HEK293 (cell line): ENCODE measurements around the gene EPO.

Source experiments
- CTCF ChIA-PET: fragments of 350-600 bp; formaldehyde crosslinking; extraction: SDS; loops from one replicate; lab custom pipeline; 2021; ENCODE audit warnings: antibody characterized with exemption; lab: Yijun Ruan, JAX
- POLR2A ChIA-PET: fragments of 300-600 bp; formaldehyde crosslinking; extraction: SDS; loops from one replicate; lab custom pipeline; 2020; ENCODE audit warnings: antibody characterized with exemption, inconsistent platforms; lab: Yijun Ruan, JAX
- H3K27ac ChIP-seq: fragments of 200-500 bp; sonication (Bioruptor generic); 2 replicates; pipeline ENCODE4 v1.5.1; 2014; ENCODE audit warnings: low read depth, low read length, control low read depth, inconsistent platforms; ENCODE audit errors: extremely low read depth
- H3K36me3 ChIP-seq, 2 experiments: fragments of 200-500 bp in 1 of 2; sonication (Bioruptor generic) in 1 of 2; 1 replicate in 1 of 2; 2 replicates in 1 of 2; pipeline ENCODE4 v1.5.1; 2014 to 2017; ENCODE audit warnings: inconsistent platforms in 2 of 2, low read length in 2 of 2; ENCODE audit not compliant: control insufficient read depth in 2 of 2, insufficient read depth in 1 of 2
- H3K4me1 ChIP-seq: fragments of 200-500 bp; sonication (Bioruptor generic); 2 replicates; pipeline ENCODE4 v1.5.1; 2014; ENCODE audit warnings: mild to moderate bottlenecking, low read length, inconsistent platforms; ENCODE audit not compliant: control insufficient read depth, insufficient read depth
- H3K4me3 ChIP-seq: 2 replicates; pipeline ENCODE4 v1.5.1; 2011; ENCODE audit warnings: low read depth, mild to moderate bottlenecking, control low read depth, low read length, moderate library complexity
- H3K9me3 ChIP-seq: fragments of 200-500 bp; sonication (Bioruptor generic); 2 replicates; pipeline ENCODE4 v1.5.1; 2014; ENCODE audit warnings: low read depth, low read length, inconsistent platforms; ENCODE audit not compliant: control insufficient read depth, insufficient read depth
- BCL11B ChIP-seq: fragments of 450-650 bp; formaldehyde crosslinking; IDR thresholded peaks from 2 replicates; pipeline ENCODE4 v1.5.1; 2016; ENCODE audit warnings: low read depth, missing biosample characterization, missing genetic modification characterization
- KLF1 ChIP-seq: fragments of 450-650 bp; formaldehyde crosslinking; IDR thresholded peaks from 2 replicates; pipeline ENCODE4 v1.5.1; 2016; ENCODE audit warnings: missing biosample characterization, missing genetic modification characterization
- KLF8 ChIP-seq: fragments of 450-650 bp; formaldehyde crosslinking; IDR thresholded peaks from 2 replicates; pipeline ENCODE4 v1.5.1; 2016; ENCODE audit warnings: missing biosample characterization, missing genetic modification characterization
- MEIS1 ChIP-seq: sonication (generic); formaldehyde crosslinking; IDR thresholded peaks from 2 replicates; pipeline ENCODE4 v1.8.1; 2022; ENCODE audit warnings: missing genetic modification reagents, mild to moderate bottlenecking, borderline replicate concordance
- YY2 ChIP-seq: fragments of 450-650 bp; formaldehyde crosslinking; IDR thresholded peaks from 2 replicates; pipeline ENCODE4 v1.5.1; 2016; ENCODE audit warnings: missing biosample characterization, missing genetic modification characterization
- ZBTB21 ChIP-seq: fragments of 450-650 bp; formaldehyde crosslinking; IDR thresholded peaks from 2 replicates; pipeline ENCODE4 v1.5.1; 2017; ENCODE audit warnings: missing biosample characterization, missing genetic modification characterization
- ZNF174 ChIP-seq: fragments of 450-650 bp; formaldehyde crosslinking; IDR thresholded peaks from 2 replicates; pipeline ENCODE4 v1.5.0; 2017; ENCODE audit warnings: missing biosample characterization, mild to moderate bottlenecking, missing genetic modification characterization
- ZNF335 ChIP-seq: fragments of 450-650 bp; formaldehyde crosslinking; conservative IDR thresholded peaks from 2 replicates; pipeline ENCODE4 v1.5.1; 2016; ENCODE audit warnings: missing biosample characterization, missing genetic modification characterization
- ZNF366 ChIP-seq: fragments of 450-650 bp; formaldehyde crosslinking; conservative IDR thresholded peaks from 2 replicates; pipeline ENCODE4 v1.5.1; 2016; ENCODE audit warnings: missing biosample characterization, missing genetic modification characterization
- ZNF391 ChIP-seq: fragments of 450-650 bp; formaldehyde crosslinking; IDR thresholded peaks from 2 replicates; pipeline ENCODE4 v1.5.1; 2016; ENCODE audit warnings: low read depth, missing biosample characterization, missing genetic modification characterization, borderline replicate concordance
- ZNF394 ChIP-seq: fragments of 450-650 bp; formaldehyde crosslinking; IDR thresholded peaks from 2 replicates; pipeline ENCODE4 v1.5.1; 2016; ENCODE audit warnings: missing biosample characterization, missing genetic modification characterization, mild to moderate bottlenecking, moderate library complexity, borderline replicate concordance
- ZNF433 ChIP-seq: fragments of 450-650 bp; formaldehyde crosslinking; IDR thresholded peaks from 2 replicates; pipeline ENCODE4 v1.5.1; 2016; ENCODE audit warnings: missing biosample characterization, missing genetic modification characterization, low read depth
- ZNF473 ChIP-seq: fragments of 450-650 bp; formaldehyde crosslinking; IDR thresholded peaks from 2 replicates; pipeline ENCODE4 v1.5.1; 2017; ENCODE audit warnings: missing biosample characterization, missing genetic modification characterization
- ZNF549 ChIP-seq: fragments of 450-650 bp; IDR thresholded peaks from 2 replicates; pipeline ENCODE4 v1.5.1; 2018; ENCODE audit warnings: missing biosample characterization, missing genetic modification characterization, mild to moderate bottlenecking, inconsistent platforms, moderate library complexity
- ZNF555 ChIP-seq: fragments of 450-650 bp; formaldehyde crosslinking; conservative IDR thresholded peaks from 2 replicates; pipeline ENCODE4 v1.5.1; 2017; ENCODE audit warnings: missing biosample characterization, mild to moderate bottlenecking, missing genetic modification characterization, inconsistent platforms
- ZNF558 ChIP-seq: fragments of 450-650 bp; formaldehyde crosslinking; IDR thresholded peaks from 2 replicates; pipeline ENCODE4 v1.5.1; 2016; ENCODE audit warnings: missing biosample characterization, missing genetic modification characterization
- ZNF600 ChIP-seq: fragments of 450-650 bp; formaldehyde crosslinking; IDR thresholded peaks from 2 replicates; pipeline ENCODE4 v1.5.1; 2016; ENCODE audit warnings: missing biosample characterization, missing genetic modification characterization
- ZNF670 ChIP-seq: fragments of 450-650 bp; formaldehyde crosslinking; IDR thresholded peaks from 2 replicates; pipeline ENCODE4 v1.5.1; 2016; ENCODE audit warnings: missing biosample characterization, missing genetic modification characterization, low read depth
- ZNF701 ChIP-seq: fragments of 450-650 bp; formaldehyde crosslinking; IDR thresholded peaks from 2 replicates; pipeline ENCODE4 v1.5.1; 2016; ENCODE audit warnings: missing biosample characterization, missing genetic modification characterization
- ZNF777 ChIP-seq: fragments of 450-650 bp; formaldehyde crosslinking; IDR thresholded peaks from 2 replicates; pipeline ENCODE4 v1.5.1; 2017; ENCODE audit warnings: missing biosample characterization, missing genetic modification characterization, borderline replicate concordance
- ZSCAN30 ChIP-seq: fragments of 450-650 bp; IDR thresholded peaks from 2 replicates; pipeline ENCODE4 v1.5.1; 2018; ENCODE audit warnings: missing biosample characterization, mild to moderate bottlenecking, missing genetic modification characterization, moderate library complexity
- TF ChIP-seq, protein P1 (sequence below): sonication (generic); formaldehyde crosslinking; IDR thresholded peaks from 2 replicates; pipeline ENCODE4 v1.8.1; 2022; ENCODE audit warnings: mild to moderate bottlenecking, moderate library complexity, missing genetic modification reagents
- TF ChIP-seq, protein P2 (sequence below): fragments of 450-650 bp; formaldehyde crosslinking; IDR thresholded peaks from 2 replicates; pipeline ENCODE4 v1.5.1; 2016; ENCODE audit warnings: missing biosample characterization, missing genetic modification characterization
- TF ChIP-seq, protein P3 (sequence below): fragments of 450-650 bp; formaldehyde crosslinking; IDR thresholded peaks from 2 replicates; pipeline ENCODE4 v1.5.1; 2017; ENCODE audit warnings: missing biosample characterization, missing genetic modification characterization

EPO gene

DNA sequence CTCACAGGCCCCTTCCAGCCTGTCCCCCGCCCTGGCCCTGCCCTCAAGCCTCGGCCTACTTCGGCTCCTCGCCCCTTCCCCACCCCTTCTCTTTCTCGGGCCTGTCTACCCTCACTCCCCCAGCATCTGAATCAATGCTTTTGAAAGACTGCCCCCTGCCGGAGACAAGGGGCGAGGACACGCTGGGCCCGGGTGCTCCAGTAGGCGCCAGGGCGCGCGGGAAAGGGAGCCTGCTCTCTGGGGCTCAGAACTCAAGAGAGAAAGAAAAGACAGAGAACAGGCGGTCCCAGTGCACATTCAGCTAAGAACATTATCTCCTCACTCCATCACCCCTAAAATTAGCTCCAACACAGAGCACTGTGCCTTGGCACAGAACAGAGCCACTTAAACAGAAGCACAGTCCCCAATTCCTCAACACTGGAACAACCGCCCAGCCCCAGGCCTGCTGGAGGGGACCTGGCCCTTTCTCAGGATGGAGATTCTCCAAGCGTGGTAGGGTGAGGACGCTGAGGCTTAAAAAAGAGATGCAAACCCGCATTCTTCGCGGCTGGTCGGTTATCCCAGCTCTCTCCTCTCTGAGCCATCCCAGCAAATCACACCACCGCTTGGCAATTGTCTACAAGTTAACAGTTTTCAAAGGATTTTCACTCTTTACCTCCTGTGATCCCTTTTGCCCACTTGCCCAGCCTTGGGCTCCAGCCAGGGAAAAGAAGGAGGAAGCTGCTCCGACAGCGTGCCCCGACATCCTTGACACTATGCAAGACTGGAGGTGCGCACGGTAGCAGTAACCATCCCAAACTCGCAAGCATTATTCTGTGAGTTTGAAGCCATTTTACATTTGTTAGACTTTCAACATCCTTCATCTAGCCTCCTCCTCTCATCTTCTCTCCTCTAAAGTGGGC is 28.3 kb upstream of the EPO start (continued):
- TF ChIP-seq, protein P1, sequence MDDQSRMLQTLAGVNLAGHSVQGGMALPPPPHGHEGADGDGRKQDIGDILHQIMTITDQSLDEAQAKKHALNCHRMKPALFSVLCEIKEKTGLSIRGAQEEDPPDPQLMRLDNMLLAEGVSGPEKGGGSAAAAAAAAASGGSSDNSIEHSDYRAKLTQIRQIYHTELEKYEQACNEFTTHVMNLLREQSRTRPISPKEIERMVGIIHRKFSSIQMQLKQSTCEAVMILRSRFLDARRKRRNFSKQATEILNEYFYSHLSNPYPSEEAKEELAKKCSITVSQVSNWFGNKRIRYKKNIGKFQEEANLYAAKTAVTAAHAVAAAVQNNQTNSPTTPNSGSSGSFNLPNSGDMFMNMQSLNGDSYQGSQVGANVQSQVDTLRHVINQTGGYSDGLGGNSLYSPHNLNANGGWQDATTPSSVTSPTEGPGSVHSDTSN (CRISPR knock-in tag) = no peak
- TF ChIP-seq ZNF777 (no peak), ZNF335 (tag by site-specific recombination) (no peak; the same call in 1 of the 2 replicates), ZNF174 (tag by site-specific recombination) (no peak), ZNF600 (tag by site-specific recombination) (peak; percentile 86), YY2 (no peak), ZNF549 (tag by site-specific recombination) (no peak), BCL11B (no peak), ZNF558 (tag by site-specific recombination) (no peak), ZNF433 (tag by site-specific recombination) (no peak), KLF8 (tag by site-specific recombination) (peak; percentile 48; the same call in 1 of the 2 replicates), ZNF394 (peak; percentile 53; the same call in 1 of the 2 replicates), ZNF473 (tag by site-specific recombination) (no peak), ZNF670 (tag by site-specific recombination) (no peak), MEIS1 (CRISPR knock-in tag) (no peak), KLF1 (tag by site-specific recombination) (no peak)
- TF ChIP-seq, protein P2, sequence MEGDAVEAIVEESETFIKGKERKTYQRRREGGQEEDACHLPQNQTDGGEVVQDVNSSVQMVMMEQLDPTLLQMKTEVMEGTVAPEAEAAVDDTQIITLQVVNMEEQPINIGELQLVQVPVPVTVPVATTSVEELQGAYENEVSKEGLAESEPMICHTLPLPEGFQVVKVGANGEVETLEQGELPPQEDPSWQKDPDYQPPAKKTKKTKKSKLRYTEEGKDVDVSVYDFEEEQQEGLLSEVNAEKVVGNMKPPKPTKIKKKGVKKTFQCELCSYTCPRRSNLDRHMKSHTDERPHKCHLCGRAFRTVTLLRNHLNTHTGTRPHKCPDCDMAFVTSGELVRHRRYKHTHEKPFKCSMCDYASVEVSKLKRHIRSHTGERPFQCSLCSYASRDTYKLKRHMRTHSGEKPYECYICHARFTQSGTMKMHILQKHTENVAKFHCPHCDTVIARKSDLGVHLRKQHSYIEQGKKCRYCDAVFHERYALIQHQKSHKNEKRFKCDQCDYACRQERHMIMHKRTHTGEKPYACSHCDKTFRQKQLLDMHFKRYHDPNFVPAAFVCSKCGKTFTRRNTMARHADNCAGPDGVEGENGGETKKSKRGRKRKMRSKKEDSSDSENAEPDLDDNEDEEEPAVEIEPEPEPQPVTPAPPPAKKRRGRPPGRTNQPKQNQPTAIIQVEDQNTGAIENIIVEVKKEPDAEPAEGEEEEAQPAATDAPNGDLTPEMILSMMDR (tag by site-specific recombination) = peak; percentile 93

DNA sequence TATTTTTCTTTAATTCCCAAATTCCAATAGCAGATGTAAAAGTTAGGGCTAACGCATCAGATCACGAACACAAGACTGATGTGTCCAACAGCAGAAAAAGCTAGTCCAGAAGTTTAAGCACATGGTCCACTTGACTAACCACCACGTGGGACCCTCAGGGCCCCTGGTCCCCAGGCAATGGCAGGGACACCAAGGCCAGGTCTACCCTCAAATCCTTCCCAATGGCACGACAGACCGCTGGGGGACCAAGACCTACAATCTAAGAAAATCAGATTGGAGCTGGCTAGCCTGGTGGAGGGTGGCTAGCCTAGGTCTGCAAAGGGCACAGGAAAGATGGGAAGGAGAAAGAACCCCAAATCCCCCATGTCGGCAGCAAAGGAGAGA is 27.7 kb upstream of the EPO start:
- peaks cover 2% of the 10 kb centered on the region; the same call in 1 of the 2 replicates for H3K4me1 ChIP-seq
- CTCF ChIA-PET = interaction anchor here (0.5 to 5.5 kb wide), 29 partner anchors 9 to 404 kb away, joined by 3 to 77 read pairs (median 4); partner anchors contain the start of genes FBXO24, LRCH4, MOSPD3 and POP7
- peaks cover 0 to 28% of the 10 kb centered on the region in 2 experiments; a peak in 2 of 3 replicates for H3K36me3 ChIP-seq
- POLR2A ChIA-PET = interaction anchor here (0.7 to 2.8 kb wide), 8 partner anchors 10 to 197 kb away, joined by 3 to 18 read pairs (median 5); partner anchors contain the start of genes FBXO24, LRCH4, POP7 and UFSP1
- TF ChIP-seq, protein P3, sequence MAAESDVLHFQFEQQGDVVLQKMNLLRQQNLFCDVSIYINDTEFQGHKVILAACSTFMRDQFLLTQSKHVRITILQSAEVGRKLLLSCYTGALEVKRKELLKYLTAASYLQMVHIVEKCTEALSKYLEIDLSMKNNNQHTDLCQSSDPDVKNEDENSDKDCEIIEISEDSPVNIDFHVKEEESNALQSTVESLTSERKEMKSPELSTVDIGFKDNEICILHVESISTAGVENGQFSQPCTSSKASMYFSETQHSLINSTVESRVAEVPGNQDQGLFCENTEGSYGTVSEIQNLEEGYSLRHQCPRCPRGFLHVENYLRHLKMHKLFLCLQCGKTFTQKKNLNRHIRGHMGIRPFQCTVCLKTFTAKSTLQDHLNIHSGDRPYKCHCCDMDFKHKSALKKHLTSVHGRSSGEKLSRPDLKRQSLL (tag by site-specific recombination) = no peak
- TF ChIP-seq ZNF555 (tag by site-specific recombination) (no peak), ZNF701 (tag by site-specific recombination) (no peak), ZNF366 (tag by site-specific recombination) (no peak), ZNF391 (no peak), ZBTB21 (no peak), ZSCAN30 (tag by site-specific recombination) (no peak)
- H3K27ac ChIP-seq = no peak overlapping the region; the same call in 1 of the 2 replicates
- H3K4me3 ChIP-seq = peak overlapping the region; percentile 56
- H3K9me3 ChIP-seq = no peaks in the 10 kb centered on the region
